SK-N-MC (cell line): ENCODE measurements around the gene DPP7.

Experiments used
- EZH2 ChIP-seq: fragments of 200-600 bp; sonication (generic); IDR thresholded peaks from one replicate; pipeline ENCODE4 v1.6.1; 2017; ENCODE audit warnings: antibody characterized with exemption
- FOXP2 ChIP-seq: optimal IDR thresholded peaks from 2 replicates; pipeline ENCODE3; 2011; ENCODE audit warnings: mild to moderate bottlenecking, moderate library complexity; ENCODE audit not compliant: insufficient read depth; ENCODE audit errors: extremely low read length, control extremely low read depth
- POLR2AphosphoS5 ChIP-seq: IDR thresholded peaks from 2 replicates; pipeline ENCODE4 v1.6.1; 2012; ENCODE audit warnings: mild to moderate bottlenecking, low read depth, low read length, borderline replicate concordance

DNA sequence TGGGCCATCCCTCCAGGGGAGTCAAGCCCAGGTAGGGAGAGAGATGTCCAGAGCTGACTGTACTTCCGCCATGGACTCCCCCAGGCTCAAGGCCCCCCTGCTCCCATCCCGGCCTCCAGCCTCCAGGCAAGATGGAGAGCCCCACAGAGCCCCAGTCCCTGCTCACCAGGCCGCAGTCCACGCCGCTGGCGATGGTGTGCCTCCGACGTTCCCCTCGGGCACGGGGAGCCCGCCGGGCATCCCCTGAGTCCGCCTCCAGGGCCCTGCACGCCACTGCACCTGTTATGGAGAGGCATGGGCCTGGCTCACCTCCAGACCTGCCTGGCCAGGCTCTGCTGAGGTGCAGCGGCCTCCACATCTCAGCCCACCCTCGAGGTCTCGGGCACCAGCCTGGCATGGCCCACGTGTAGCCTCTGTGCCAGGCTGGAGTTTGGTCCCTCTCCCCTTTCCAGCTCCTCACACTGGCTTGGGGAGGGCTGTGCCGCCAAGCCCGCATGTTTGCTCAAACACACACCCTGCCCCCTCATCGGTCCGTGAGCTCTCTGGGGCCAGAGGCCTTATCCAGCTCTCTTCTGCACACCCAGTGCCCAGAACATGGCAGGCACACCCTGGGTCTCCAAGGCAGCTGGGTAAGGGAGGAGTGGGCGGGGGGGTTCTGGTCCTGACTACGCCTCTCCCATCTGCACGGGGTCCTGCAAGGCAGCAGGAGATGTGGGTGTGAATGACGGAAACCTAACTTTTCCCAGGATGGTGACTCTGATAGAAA is 48.3 kb downstream of the DPP7 start:
- TF ChIP-seq EZH2 (no peak), POLR2AphosphoS5 (no peak), FOXP2 (no peak)
